M059J (cell line): ENCODE measurements around the gene SNX10. TPM values are rescaled to one million over a fixed set of nuclear protein-coding genes. Genes with fewer than 3 reads are reported as not detected.
"Not testable (repeated sequence)": the region's sequence is repeated elsewhere in the genome, so short reads cannot be mapped to it uniquely, and the experiment has no call there.

Experiments
- DNase-seq: peaks from one replicate; pipeline ENCODE4 v3.0.0-alpha.2; 2012; ENCODE audit warnings: low read depth
- total RNA-seq: library from RNA; depleted of rRNA; stranded (reverse); fragments of >200 nt; shearing (Covaris generic); gene quantifications from 2 replicates; pipeline ENCODE4 v1.2.3, GENCODE V29; 2014; rRNA removed

The SNX10 gene
- 8.6 and 10.2 TPM in 2 replicates for total RNA-seq

GRCh38 chr7:26291699-26292538 lies at the start of gene SNX10:
TSS of gene SNX10 (plus strand) at chr7:26291862. CDS start at chr7:26346443, 54,581 bp downstream.
- peak; percentile 47 for DNase-seq

- no peak for DNase-seq
Measured at GRCh38 chr7:26245150-26245549, 46.5 kb upstream of the SNX10 start.

- no peak for DNase-seq
Measured at GRCh38 chr7:26250239-26250638, 41.4 kb upstream of the SNX10 start.

GRCh38 chr7:26261866-26262265 lies 29.8 kb upstream of the SNX10 start:
- DNase-seq, result not testable (repeated sequence)

GRCh38 chr7:26265065-26265464 lies 26.6 kb upstream of the SNX10 start:
- DNase-seq, result no peak

GRCh38 chr7:26265499-26266075 lies 26.1 kb upstream of the SNX10 start:
- peak; percentile 52 for DNase-seq

GRCh38 chr7:26267601-26268166 lies 24.0 kb upstream of the SNX10 start:
- no peak for DNase-seq

GRCh38 chr7:26275213-26275612 lies 16.4 kb upstream of the SNX10 start:
- no peak for DNase-seq

- peak; percentile 63 for DNase-seq
Measured at GRCh38 chr7:26278770-26279169, 12.9 kb upstream of the SNX10 start.

- peak; percentile 44 for DNase-seq
Measured at GRCh38 chr7:26279405-26279804, 12.3 kb upstream of the SNX10 start.

GRCh38 chr7:26280097-26280496 lies 11.6 kb upstream of the SNX10 start:
- DNase-seq, result no peak

GRCh38 chr7:26280723-26281122 lies 10.9 kb upstream of the SNX10 start:
- no peak for DNase-seq

- no peak for DNase-seq
Measured at GRCh38 chr7:26284477-26284876, 7.2 kb upstream of the SNX10 start.

- DNase-seq, result peak; percentile 42
Measured at GRCh38 chr7:26284995-26285632, 6.5 kb upstream of the SNX10 start.

GRCh38 chr7:26286157-26286556 lies 5.5 kb upstream of the SNX10 start:
- DNase-seq, result no peak

GRCh38 chr7:26288126-26288525 lies 3.5 kb upstream of the SNX10 start:
- not testable (repeated sequence) for DNase-seq

GRCh38 chr7:26291251-26291650 lies 411 bp upstream of the SNX10 start:
- no peak for DNase-seq

GRCh38 chr7:26292768-26293560 lies 1.3 kb downstream of the SNX10 start:
- no peak for DNase-seq

GRCh38 chr7:26293569-26294308 lies 2.1 kb downstream of the SNX10 start:
- peak; percentile 25 for DNase-seq

- DNase-seq, result no peak
Measured at GRCh38 chr7:26295015-26295414, 3.4 kb downstream of the SNX10 start.

- no peak for DNase-seq
Measured at GRCh38 chr7:26295586-26295985, 3.9 kb downstream of the SNX10 start.
